Muscle layer of duodenum (tissue), 2 donors: ENCODE measurements around the gene EPS8.

Experiments
- H3K27ac ChIP-seq: one replicate; pipeline ENCODE4 v1.7.0; 2013; ENCODE audit warnings: mild to moderate bottlenecking, low read length
- H3K27me3 ChIP-seq: one replicate; pipeline ENCODE4 v1.7.0; 2013; ENCODE audit warnings: low read depth, mild to moderate bottlenecking, control low read depth, low read length
- H3K36me3 ChIP-seq, 2 donors: one replicate each; pipeline ENCODE4 v1.7.0; 2013; ENCODE audit warnings: low read length in 2 of 2, control low read depth in 1 of 2, mild to moderate bottlenecking in 1 of 2; ENCODE audit not compliant: insufficient read depth in 2 of 2, control insufficient read depth in 1 of 2
- H3K4me1 ChIP-seq, 2 donors: one replicate each; pipeline ENCODE4 v1.7.0; 2013; ENCODE audit warnings: low read length in 2 of 2, mild to moderate bottlenecking in 2 of 2, control low read depth in 1 of 2, moderate library complexity in 1 of 2; ENCODE audit not compliant: insufficient read depth in 2 of 2, control insufficient read depth in 1 of 2
- H3K4me3 ChIP-seq, 2 donors: one replicate each; pipeline ENCODE4 v1.7.0; 2013; ENCODE audit warnings: low read length in 2 of 2, low read depth in 1 of 2, mild to moderate bottlenecking in 1 of 2
- H3K9me3 ChIP-seq, 2 donors: one replicate each; pipeline ENCODE4 v1.7.0; 2013; ENCODE audit warnings: low read length in 2 of 2, control low read depth in 1 of 2, mild to moderate bottlenecking in 1 of 2; ENCODE audit not compliant: control insufficient read depth in 1 of 2
- donor health status: healthy.

The EPS8 gene

DNA sequence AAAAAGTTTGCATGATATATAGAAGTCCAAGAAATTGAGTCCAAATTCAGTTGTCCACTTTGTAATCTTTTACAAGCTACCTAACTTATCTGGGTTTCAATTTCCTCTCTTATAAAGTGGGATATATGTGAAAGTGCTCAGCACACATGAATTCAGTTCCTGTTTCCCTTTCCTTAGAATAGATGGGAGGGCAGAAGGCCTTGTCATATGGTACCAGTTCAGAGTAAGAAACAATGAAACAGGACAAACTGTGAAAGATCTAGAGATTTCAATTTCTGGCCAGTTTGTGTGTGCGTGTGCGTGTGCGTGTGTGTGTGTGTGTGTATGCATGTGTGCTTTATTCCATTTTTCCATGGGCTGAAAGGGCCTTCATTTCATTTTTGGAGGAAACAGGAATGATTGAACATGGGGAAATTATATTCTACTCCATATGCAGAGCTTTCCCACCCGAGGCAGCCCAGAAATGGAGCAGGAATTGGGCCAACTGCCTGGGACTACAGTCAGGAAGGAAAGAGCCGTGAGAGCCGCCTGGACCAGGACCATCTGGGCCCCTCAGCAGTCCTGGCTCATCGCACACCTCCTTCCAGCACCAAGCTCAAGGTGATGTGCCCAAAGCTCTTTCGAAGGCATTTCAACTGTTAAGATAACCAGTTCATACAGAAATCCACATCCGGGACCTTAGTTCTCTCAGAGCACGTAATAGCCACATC, 183.2 kb downstream of the EPS8 start:
- Histone ChIP-seq H3K4me3 (no peak overlapping the region), H3K9me3 (no peaks in the 10 kb centered on the region), H3K27ac (no peak overlapping the region), H3K27me3 (no peaks in the 10 kb centered on the region), H3K36me3 (no peaks in the 10 kb centered on the region), H3K4me1 (no peaks in the 10 kb centered on the region)

DNA sequence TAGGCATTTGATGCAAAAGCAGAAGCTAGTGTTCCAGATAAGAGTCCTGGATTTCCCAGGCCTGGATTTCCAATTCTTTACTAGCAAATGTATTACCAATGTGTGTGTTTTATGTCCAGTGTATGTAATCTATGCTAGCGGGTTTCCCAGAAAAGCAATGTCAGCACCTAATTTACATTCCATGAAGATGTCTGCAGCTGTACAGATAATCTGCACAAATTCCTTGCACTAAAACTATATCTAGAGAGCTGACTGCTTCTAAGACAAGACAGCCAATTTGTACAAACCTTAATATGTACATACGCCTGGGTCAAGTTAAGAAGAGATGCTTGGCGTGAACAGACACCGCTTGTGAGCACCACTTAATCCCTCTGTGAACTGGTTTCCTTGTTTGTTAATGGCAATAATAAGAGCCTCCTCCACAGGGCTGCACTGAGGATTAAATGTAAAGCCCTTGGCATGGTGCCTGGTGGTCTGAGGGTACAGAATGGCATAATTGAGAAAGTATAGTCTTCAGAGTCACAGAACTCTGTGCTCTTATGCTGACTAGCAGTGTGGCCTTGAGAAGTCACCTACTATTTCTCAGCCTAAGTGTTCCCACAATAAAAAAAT, 185.6 kb downstream of the EPS8 start:
- no peak overlapping the region for H3K27ac ChIP-seq
- no peaks in the 10 kb centered on the region for H3K36me3 ChIP-seq
- no peaks in the 10 kb centered on the region for H3K27me3 ChIP-seq
- H3K4me1 ChIP-seq, result peaks cover 0 to 8% of the 10 kb centered on the region in 2 donors
- no peaks in the 10 kb centered on the region for H3K9me3 ChIP-seq
- no peak overlapping the region for H3K4me3 ChIP-seq

DNA sequence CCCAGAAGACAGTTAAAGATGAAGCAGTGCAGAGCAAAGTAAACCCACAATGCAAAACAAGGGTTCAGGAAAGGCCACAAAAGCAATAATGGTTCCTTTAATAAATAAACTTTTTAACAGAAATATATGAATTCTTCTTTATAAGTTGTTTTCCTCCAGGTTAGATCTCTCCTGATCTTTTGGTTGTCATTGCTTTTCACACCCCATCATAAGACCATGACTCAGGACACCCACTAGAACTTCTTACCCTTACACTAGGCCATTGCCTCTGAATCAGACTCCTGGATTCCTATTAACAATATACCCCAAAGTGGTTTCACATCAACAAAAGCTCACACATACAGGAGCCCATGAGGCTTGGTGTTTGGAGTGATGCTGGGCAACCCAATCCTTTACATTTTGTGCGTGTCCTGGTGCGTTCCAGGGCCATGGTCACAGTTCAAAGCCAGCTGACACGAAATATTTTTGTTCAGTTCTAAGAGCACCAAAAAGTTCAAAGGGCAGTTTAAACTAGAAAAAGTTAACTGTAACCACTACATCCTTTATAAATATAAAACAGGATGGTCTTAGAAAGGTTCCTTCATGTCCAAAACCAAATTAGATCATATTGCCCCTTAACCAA, 187.0 kb downstream of the EPS8 start:
- no peak overlapping the region for H3K27ac ChIP-seq

DNA sequence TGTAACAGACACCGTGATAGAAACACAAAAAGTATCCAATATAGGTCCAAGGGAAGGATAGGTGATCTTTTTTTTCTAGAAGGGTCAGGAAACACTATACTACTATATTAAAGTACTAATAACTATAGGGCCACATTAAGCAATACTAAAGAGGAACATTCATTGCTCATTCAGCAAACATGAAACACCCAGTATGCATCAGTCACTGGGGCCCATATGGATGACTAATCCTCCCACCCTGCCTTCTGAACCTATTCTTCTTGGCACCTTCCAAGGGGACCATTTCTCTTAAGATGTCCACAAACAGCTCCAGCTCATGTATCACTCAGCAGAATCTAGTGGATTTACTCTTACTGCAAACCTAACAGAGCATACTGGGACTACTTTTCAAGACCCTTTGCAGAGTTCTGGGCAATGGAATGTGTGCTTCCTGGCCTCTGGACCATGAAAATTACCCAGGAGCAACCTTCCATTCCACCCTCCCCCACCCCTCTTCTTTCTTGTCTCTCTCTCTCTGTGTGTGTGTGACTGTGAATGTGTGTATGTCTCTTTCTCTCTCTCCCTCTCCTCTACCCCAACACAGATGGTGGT, 187.9 kb downstream of the EPS8 start:
- Histone ChIP-seq H3K27ac (no peak overlapping the region), H3K4me3 (no peak overlapping the region), H3K9me3 (no peaks in the 10 kb centered on the region), H3K36me3 (no peaks in the 10 kb centered on the region), H3K4me1 (peaks cover 0 to 8% of the 10 kb centered on the region in 2 donors), H3K27me3 (no peaks in the 10 kb centered on the region)

More for the DNA sequence above, 187.0 kb downstream of the EPS8 start:
- Histone ChIP-seq H3K4me3 (no peak overlapping the region), H3K9me3 (no peaks in the 10 kb centered on the region), H3K4me1 (peaks cover 0 to 8% of the 10 kb centered on the region in 2 donors), H3K36me3 (no peaks in the 10 kb centered on the region), H3K27me3 (no peaks in the 10 kb centered on the region)

DNA sequence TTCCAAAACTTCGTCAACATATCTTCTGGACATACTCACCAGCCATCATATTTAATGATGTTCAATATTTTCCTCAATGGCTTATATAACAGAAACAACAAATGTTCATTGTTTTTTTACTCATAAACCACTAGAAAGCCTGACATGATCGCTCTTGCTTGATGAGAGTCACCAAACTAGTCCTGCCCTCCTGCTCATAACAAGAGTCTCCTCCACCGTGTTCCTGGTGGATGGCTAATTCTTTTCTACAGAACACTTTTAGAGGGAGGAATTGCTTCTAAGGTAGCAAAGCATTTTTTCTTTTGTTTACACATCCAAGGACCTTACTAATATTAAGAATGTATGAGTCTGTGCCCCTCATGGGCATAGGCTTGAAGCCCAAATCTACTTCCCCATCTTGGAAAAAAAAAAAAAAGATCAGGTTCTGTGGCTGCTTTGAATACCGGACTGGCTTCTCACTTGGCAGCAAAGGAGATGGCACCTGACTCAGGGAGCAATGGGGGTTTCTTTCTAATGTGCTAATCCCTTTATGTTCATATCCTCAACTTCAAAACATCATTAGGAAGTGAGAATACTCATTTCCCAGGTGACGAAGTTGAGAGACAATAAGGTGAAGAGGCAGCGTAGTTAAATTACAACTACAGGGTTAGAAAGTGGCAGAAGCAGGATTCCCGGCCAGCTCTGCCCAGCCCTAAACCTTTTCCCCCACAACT, 188.8 kb downstream of the EPS8 start:
- no peaks in the 10 kb centered on the region for H3K27me3 ChIP-seq
- no peaks in the 10 kb centered on the region for H3K36me3 ChIP-seq
- no peaks in the 10 kb centered on the region for H3K9me3 ChIP-seq
- H3K4me1 ChIP-seq, result peaks cover 0 to 8% of the 10 kb centered on the region in 2 donors
- H3K4me3 ChIP-seq, result no peak overlapping the region
- H3K27ac ChIP-seq, result no peak overlapping the region

DNA sequence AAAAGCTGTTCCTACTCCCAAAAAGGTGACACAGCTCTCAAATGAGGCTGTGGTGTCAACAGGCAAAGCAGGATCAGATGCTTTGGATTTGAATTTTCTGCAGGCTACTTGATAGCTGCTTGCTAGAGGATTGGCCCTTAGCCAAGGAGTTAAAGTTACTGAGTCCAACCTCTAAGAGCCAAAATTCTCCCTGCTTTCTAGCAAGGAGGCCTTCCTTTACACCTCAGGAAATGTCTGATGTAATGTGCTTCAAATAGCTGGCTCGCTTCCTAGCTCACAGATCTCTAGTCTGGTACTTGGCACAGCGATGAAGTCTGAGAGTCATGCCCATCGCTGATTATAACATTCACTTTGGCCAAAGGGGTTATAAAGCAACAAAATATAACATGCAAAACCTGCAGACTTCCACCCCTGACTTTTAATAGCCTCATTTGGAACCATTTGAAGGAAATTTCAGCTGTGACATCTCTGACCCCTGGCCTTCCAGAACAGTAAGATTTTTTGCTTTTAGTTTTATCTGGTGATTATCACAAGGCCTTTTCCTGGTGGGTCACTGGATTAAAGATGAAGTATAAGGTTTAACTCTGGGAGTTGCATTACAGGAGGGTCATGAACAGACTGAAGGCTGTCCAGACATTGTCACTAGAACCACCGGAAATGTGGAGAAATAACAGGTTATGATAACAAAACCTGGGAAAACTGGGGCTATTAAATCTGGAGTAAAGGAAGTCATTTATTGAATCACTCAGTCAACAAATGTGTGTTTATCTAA, 189.7 kb downstream of the EPS8 start:
- peaks cover 0 to 8% of the 10 kb centered on the region in 2 donors for H3K4me1 ChIP-seq
- no peaks in the 10 kb centered on the region for H3K9me3 ChIP-seq
- H3K27me3 ChIP-seq, result no peaks in the 10 kb centered on the region
- H3K36me3 ChIP-seq, result no peaks in the 10 kb centered on the region
- no peak overlapping the region for H3K4me3 ChIP-seq
- H3K27ac ChIP-seq, result no peak overlapping the region

DNA sequence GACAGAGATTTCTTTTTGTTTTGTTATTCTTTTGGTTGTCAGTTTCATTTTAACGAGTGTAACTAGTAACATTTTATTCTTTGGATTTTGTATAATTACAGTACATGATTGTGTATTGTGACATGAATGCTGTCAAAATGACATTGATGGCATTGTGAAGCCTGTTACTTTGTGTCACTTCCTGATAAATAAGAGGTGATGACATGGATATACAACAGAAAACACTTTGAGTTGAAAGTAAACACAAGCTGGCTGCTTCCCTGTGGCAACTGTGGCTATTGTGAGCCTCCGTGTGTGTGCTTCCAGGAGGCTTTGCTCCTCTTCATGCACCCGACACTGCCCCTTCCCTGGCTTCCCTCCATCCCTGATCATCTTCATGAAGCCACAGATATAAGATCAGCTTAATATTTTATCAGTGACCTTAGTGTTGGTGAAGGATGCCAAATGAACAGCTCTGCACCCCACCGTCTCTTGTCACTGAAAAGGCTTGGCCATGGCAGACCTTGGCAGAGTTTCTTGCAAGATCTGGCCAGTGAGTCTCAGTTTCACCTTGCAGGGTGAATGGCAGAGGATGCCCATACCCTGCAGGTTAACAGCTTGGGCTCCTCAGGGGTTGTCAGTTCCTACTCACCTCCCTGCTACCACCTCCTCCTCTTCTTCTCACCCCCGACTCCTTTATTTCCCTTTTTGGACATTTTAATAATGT, 191.9 kb downstream of the EPS8 start:
- H3K27ac ChIP-seq, result no peak overlapping the region
- H3K4me1 ChIP-seq, result peaks cover 0 to 8% of the 10 kb centered on the region in 2 donors
- no peak overlapping the region for H3K4me3 ChIP-seq
- no peaks in the 10 kb centered on the region for H3K36me3 ChIP-seq
- H3K9me3 ChIP-seq, result no peaks in the 10 kb centered on the region
- no peaks in the 10 kb centered on the region for H3K27me3 ChIP-seq

DNA sequence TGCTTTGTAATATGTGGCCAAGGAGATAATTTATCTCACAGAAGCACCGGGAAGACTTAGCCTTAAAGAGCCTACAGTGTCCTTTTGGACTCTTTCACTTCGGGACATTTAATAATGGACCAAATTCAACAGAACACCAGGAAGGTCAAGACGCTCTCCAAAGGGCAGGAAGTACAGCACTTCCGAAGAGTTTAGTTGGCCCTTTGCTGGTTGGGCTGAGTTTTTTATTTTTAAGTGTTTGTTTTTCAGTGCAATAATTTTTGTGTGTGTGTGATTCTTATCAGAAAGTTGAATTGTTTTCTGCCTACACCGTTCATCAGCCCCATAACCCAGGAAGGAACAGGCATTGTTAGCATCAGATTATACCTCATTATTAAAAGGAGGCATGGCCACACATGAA, 193.0 kb downstream of the EPS8 start:
- Histone ChIP-seq H3K27ac (no peak overlapping the region), H3K27me3 (no peaks in the 10 kb centered on the region), H3K4me3 (no peak overlapping the region), H3K9me3 (no peaks in the 10 kb centered on the region), H3K4me1 (peaks cover 0 to 8% of the 10 kb centered on the region in 2 donors), H3K36me3 (no peaks in the 10 kb centered on the region)

DNA sequence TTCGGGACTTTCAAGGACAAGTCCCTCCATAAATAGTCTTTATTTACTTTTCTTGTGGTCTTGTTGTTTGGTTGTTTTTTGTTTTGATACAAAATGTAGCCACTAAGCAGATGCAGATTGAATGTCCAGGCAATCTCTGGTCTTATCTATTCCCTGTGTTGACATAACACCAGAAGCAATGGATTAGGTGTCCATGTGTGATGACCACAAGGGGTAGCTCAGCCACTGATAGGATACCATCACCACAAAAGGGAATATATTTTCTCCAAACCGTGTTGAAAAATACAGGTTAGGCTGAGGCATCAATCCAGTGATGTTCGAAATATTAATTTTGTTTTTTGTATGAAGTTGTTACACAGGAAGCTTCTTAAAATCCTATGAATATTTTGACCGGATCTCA, 196.3 kb downstream of the EPS8 start:
- Histone ChIP-seq H3K27ac (no peak overlapping the region), H3K27me3 (no peaks in the 10 kb centered on the region), H3K36me3 (no peaks in the 10 kb centered on the region), H3K4me1 (no peaks in the 10 kb centered on the region), H3K4me3 (no peak overlapping the region), H3K9me3 (no peaks in the 10 kb centered on the region)

DNA sequence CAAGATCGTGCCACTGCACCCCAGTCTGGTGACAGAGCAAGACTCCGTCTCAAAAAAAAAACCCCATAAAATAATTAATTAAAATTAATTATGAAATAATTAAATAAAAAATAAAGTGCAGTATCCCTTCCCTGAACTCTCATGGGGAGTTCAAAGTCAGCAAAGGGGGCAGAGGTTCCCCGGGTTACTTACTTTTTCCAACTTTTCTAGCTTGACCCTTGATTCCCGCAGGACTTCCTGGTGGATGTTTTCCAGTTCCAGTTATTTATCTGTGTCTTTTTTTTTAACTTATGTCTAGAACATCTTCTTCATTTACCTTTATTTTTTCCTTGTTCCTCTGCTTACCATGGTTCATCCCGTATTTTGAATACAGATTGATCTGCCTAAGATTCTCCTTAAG, 197.4 kb downstream of the EPS8 start:
- H3K4me3 ChIP-seq, result no peak overlapping the region

More for the DNA sequence above, 197.4 kb downstream of the EPS8 start:
- no peaks in the 10 kb centered on the region for H3K9me3 ChIP-seq
- no peak overlapping the region for H3K27ac ChIP-seq
- no peaks in the 10 kb centered on the region for H3K36me3 ChIP-seq
- H3K4me1 ChIP-seq, result no peaks in the 10 kb centered on the region
- H3K27me3 ChIP-seq, result no peaks in the 10 kb centered on the region
